Measurements from ENCODE around the gene SINHCAF. TPM values are rescaled to one million over a fixed set of nuclear protein-coding genes. Genes with fewer than 3 reads are reported as not detected.

Gene SINHCAF
- total RNA-seq, 1 donor from 2014 or later: 60.4 TPM

DNA sequence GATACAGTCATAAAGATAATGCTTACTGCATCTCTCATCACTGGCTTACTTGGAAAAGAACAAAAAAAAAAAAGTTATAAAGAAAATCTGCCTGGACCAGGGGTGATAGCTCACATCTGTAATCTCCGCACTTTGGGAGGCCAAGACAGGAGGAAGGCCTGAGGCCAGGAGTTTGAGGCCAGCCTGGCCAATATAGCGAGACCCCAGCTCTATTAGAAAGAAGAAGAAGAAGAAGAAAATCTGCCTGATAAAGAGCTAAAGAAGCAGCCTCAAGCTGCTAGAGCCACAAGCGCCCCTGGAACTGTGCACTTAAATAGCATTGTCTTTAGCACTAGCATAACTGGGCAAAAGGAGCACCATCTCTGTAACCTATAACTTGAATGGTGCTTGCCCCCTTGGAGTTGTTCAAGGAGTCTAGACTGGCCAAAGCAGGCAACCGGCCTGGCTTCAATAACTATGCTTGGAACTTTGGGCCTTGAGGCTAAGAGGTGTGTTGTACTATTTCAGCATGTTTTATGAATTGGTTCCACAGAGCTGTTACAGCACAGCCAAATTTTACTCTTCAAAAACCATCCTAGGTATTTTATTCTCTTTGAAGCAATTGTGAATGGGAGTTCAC lies 53.2 kb downstream of the SINHCAF start:
- H3K4me1 ChIP-seq: no peaks in the 10 kb centered on the region
- no peaks in the 10 kb centered on the region for H3K36me3 ChIP-seq
- no peak overlapping the region for H3K4me3 ChIP-seq
- no peak for TF ChIP-seq POLR2A (IDR thresholded peaks at IDR 0.05)
- TF ChIP-seq POLR2AphosphoS5 (IDR thresholded peaks at IDR 0.05; ENCODE audit: insufficient read depth in 1 of 2, low read depth in 1 of 2): no peak
- TF ChIP-seq, protein P1, sequence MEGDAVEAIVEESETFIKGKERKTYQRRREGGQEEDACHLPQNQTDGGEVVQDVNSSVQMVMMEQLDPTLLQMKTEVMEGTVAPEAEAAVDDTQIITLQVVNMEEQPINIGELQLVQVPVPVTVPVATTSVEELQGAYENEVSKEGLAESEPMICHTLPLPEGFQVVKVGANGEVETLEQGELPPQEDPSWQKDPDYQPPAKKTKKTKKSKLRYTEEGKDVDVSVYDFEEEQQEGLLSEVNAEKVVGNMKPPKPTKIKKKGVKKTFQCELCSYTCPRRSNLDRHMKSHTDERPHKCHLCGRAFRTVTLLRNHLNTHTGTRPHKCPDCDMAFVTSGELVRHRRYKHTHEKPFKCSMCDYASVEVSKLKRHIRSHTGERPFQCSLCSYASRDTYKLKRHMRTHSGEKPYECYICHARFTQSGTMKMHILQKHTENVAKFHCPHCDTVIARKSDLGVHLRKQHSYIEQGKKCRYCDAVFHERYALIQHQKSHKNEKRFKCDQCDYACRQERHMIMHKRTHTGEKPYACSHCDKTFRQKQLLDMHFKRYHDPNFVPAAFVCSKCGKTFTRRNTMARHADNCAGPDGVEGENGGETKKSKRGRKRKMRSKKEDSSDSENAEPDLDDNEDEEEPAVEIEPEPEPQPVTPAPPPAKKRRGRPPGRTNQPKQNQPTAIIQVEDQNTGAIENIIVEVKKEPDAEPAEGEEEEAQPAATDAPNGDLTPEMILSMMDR (IDR thresholded peaks at IDR 0.05): no peak
- no peak overlapping the region for H3K27ac ChIP-seq
- H3K27me3 ChIP-seq: no peaks in the 10 kb centered on the region
- intact Hi-C loops (cut with DNase I): loop anchor here (10.0 kb wide), 1 partner anchor 428 kb away; no protein-coding TSS in a partner anchor
- no peaks in the 10 kb centered on the region for H3K9me3 ChIP-seq
- DNase-seq (ENCODE audit: extremely low spot score in 2 of 2): no peak

- intact Hi-C loops (cut with DNase I): no loop called here
- no peaks in the 10 kb centered on the region for H3K36me3 ChIP-seq
- no peak for TF ChIP-seq POLR2A (IDR thresholded peaks at IDR 0.05)
- no peak for TF ChIP-seq POLR2AphosphoS5 (IDR thresholded peaks at IDR 0.05; ENCODE audit: insufficient read depth in 1 of 2, low read depth in 1 of 2)
- TF ChIP-seq, protein P1 (IDR thresholded peaks at IDR 0.05): no peak
- no peak overlapping the region for H3K27ac ChIP-seq
- H3K9me3 ChIP-seq: no peaks in the 10 kb centered on the region
- no peaks in the 10 kb centered on the region for H3K4me1 ChIP-seq
- H3K4me3 ChIP-seq: no peak overlapping the region
- DNase-seq (ENCODE audit: extremely low spot score in 2 of 2): no peak
- H3K27me3 ChIP-seq: no peaks in the 10 kb centered on the region
Measured at GRCh38 chr12:31267966-31268365, 58.0 kb downstream of the SINHCAF start.

DNA sequence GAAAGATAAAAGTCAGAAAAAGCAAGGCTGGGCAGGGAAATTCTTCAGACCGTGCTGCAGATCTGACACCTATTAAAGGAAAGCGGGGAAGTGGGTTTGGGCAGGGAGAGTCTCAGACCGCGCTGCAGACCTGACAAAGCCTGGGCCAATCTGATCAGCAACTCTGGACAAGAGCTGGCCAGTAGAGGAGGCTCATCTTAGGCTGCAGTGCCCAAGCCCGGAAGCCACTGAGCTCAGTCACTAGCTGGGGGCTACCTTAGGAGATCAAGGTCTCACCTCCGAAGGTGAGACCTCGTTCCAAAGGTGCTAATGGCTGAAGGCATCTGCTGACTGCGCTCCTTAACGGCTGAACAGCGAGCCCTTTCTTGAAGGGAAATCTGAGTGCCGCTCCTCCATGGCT lies 60.2 kb downstream of the SINHCAF start:
- no peak for DNase-seq (ENCODE audit: extremely low spot score in 2 of 2)
- Histone ChIP-seq H3K4me1 (no peaks in the 10 kb centered on the region), H3K4me3 (no peak overlapping the region), H3K27me3 (no peaks in the 10 kb centered on the region), H3K9me3 (no peaks in the 10 kb centered on the region), H3K36me3 (no peaks in the 10 kb centered on the region), H3K27ac (no peak overlapping the region)
- TF ChIP-seq POLR2A (IDR thresholded peaks at IDR 0.05): no peak
- TF ChIP-seq, protein P1 (IDR thresholded peaks at IDR 0.05): no peak
- no peak for TF ChIP-seq POLR2AphosphoS5 (IDR thresholded peaks at IDR 0.05; ENCODE audit: insufficient read depth in 1 of 2, low read depth in 1 of 2)
- intact Hi-C loops (cut with DNase I): no loop called here

- intact Hi-C loops (cut with DNase I): no loop called here
- no peak overlapping the region for H3K4me3 ChIP-seq
- H3K36me3 ChIP-seq: no peaks in the 10 kb centered on the region
- no peak for DNase-seq (ENCODE audit: extremely low spot score in 2 of 2)
- no peaks in the 10 kb centered on the region for H3K9me3 ChIP-seq
- TF ChIP-seq, protein P1 (IDR thresholded peaks at IDR 0.05): no peak
- TF ChIP-seq POLR2AphosphoS5 (IDR thresholded peaks at IDR 0.05; ENCODE audit: insufficient read depth in 1 of 2, low read depth in 1 of 2) (no peak), POLR2A (IDR thresholded peaks at IDR 0.05) (no peak)
- H3K27me3 ChIP-seq: no peaks in the 10 kb centered on the region
- no peaks in the 10 kb centered on the region for H3K4me1 ChIP-seq
- H3K27ac ChIP-seq: no peak overlapping the region
Measured at GRCh38 chr12:31263661-31264060, 62.3 kb downstream of the SINHCAF start.

DNA sequence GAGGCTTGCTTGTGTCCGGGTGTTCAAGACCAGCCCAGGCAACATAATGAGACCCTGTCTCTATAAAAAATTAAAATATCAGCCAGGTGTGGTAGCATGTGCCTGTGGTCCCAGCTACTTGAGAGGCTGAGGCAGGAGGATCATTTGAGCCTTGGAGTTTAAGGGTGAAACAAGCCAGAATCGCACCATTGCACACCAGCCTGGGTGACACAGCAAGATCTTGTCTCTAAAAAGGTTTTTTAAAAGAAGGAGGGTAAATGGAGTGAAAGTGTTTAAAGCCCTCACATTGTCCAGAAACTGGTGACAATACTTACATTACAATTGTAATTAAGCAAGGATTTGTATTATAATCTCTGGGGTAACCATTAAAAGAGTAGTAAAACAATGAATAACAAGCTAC lies 64.2 kb downstream of the SINHCAF start:
- no peak for DNase-seq (ENCODE audit: extremely low spot score in 2 of 2)
- TF ChIP-seq, protein P1 (IDR thresholded peaks at IDR 0.05): no peak
- no peak for TF ChIP-seq POLR2A (IDR thresholded peaks at IDR 0.05)
- TF ChIP-seq POLR2AphosphoS5 (IDR thresholded peaks at IDR 0.05; ENCODE audit: insufficient read depth in 1 of 2, low read depth in 1 of 2): no peak
- Histone ChIP-seq H3K4me3 (no peak overlapping the region), H3K4me1 (no peaks in the 10 kb centered on the region), H3K27ac (no peak overlapping the region), H3K36me3 (no peaks in the 10 kb centered on the region), H3K9me3 (no peaks in the 10 kb centered on the region), H3K27me3 (no peaks in the 10 kb centered on the region)
- intact Hi-C loops (cut with DNase I): no loop called here

All from vagina (tissue), 2 donors.